Activated CD4-positive, alpha-beta memory T cell treated with anti-CD3 and anti-CD28 coated beads, Interleukin-2, amount 10 ng/mL, durations not matched to agents 7 days and 5 days (primary cell): Measurements from ENCODE around the gene TNS2. TPM values are rescaled to one million over a fixed set of nuclear protein-coding genes. Genes with fewer than 3 reads are reported as not detected.

Experiments
- CTCF ChIA-PET: fragments of 350-600 bp; sonication (Branson Sonifier 250); formaldehyde crosslinking; loops from one replicate; lab custom pipeline; 2021; ENCODE audit warnings: antibody characterized with exemption, inconsistent platforms; lab: Charles Lee
- POLR2A ChIA-PET: fragments of 350-600 bp; sonication (Branson Sonifier 250); formaldehyde crosslinking; loops from one replicate; lab custom pipeline; 2021; ENCODE audit warnings: antibody characterized with exemption; lab: Charles Lee
- DNase-seq: peaks from one replicate; pipeline ENCODE4 v3.0.0-alpha.2; 2020
- H3K27ac Mint-ChIP-seq: one replicate; pipeline ENCODE4 v1.8.0; 2021; ENCODE audit warnings: mild to moderate bottlenecking, mixed read lengths
- H3K27me3 Mint-ChIP-seq: one replicate; pipeline ENCODE4 v1.8.0; 2021; ENCODE audit warnings: mixed read lengths
- H3K36me3 Mint-ChIP-seq: one replicate; pipeline ENCODE4 v1.8.0; 2021; ENCODE audit warnings: low read depth, mixed read lengths
- H3K4me1 Mint-ChIP-seq: one replicate; pipeline ENCODE4 v1.8.0; 2021; ENCODE audit warnings: mixed read lengths
- H3K4me3 Mint-ChIP-seq: one replicate; pipeline ENCODE4 v1.8.0; 2021; ENCODE audit warnings: mild to moderate bottlenecking, mixed read lengths
- H3K9me3 Mint-ChIP-seq: one replicate; pipeline ENCODE4 v1.8.0; 2021; ENCODE audit warnings: mixed read lengths
- total RNA-seq, 2 experiments: library from RNA; stranded (reverse); gene quantifications; one replicate each; pipeline ENCODE4 v1.2.3, GENCODE V29; 2021

TNS2 gene
- total RNA-seq, 2 experiments from 2014 or later = 0.78 to 0.83 TPM

DNA sequence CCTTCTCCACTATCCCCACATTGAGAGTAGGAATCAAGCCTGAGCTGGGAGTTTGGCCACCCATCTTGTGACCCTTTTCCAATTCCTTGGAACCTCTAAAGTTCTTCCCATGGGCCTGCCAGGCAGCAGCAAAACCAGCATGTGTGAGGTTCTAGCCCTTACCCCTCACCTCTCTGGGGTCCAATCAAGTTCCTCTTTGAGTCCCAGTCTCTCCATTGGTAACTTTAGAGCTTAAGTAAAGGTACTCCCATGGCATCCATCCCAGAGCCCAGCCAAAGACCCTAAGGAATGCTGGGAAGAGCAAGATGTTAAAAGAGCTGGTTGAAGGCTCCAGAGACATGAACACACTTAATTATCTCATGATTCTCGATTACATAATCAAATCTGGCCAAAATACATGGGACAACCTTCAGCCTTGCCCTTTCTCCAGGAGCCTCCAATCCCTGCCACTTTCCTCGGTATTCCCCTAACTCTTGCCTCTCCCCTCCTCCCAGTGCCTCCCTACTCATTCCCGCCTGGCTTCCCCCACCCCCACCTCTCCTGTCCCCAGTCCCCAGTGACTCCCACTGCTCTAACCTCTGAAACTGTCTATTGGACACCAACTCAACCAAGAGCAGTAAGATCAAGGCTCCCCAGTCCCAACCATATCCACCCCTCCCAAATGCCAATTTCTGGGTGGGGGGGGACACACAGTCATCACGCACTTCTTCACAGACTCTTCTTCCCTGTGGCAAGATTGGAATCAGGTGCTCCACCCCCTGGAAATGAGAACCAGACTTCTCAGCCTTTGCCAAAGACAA, 4.8 kb upstream of the TNS2 start:
- POLR2A ChIA-PET = interaction anchor here (1.3 to 1.5 kb wide), 2 partner anchors 9 to 38 kb away, joined by 6 to 8 read pairs; no protein-coding TSS in a partner anchor
- H3K27ac Mint-ChIP-seq = no peak overlapping the region

DNA sequence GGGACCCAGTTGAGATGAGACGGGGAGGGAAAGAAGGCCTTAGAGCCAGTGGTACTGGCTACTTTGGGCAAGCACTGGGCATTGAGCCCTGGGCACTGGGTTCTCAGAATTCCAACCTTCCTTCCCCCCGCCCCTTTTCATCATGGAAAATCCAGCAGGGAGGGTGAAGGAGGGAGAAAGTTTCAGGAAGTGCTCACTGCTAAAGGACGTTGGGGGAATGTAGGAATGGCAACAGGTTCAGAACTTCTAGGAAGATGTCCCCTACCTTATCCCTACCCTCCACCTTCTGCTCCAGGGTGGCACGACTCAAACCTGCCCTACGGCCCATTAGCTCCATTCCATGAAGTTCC, 4.2 kb upstream of the TNS2 start:
- Mint-ChIP-seq H3K4me3 (peak overlapping the region; percentile 26), H3K4me1 (peaks cover 17% of the 10 kb centered on the region), H3K27ac (no peak overlapping the region), H3K9me3 (no peaks in the 10 kb centered on the region), H3K36me3 (peaks cover 16% of the 10 kb centered on the region), H3K27me3 (peaks cover 13% of the 10 kb centered on the region)
- POLR2A ChIA-PET = interaction anchor here (1.3 kb wide), 1 partner anchor 38 kb away, joined by 6 read pairs; no protein-coding TSS in a partner anchor
- no peak for DNase-seq
- CTCF ChIA-PET = interaction anchor here (0.9 to 2.3 kb wide), 3 partner anchors 15 to 58 kb away, joined by 3 to 7 read pairs (median 3); partner anchors contain the start of gene SOAT2

More for the DNA sequence above, 4.8 kb upstream of the TNS2 start:
- no peaks in the 10 kb centered on the region for H3K9me3 Mint-ChIP-seq
- H3K4me3 Mint-ChIP-seq = peak overlapping the region; percentile 34
- H3K36me3 Mint-ChIP-seq = peaks cover 21% of the 10 kb centered on the region
- H3K4me1 Mint-ChIP-seq = peaks cover 17% of the 10 kb centered on the region
- no peak for DNase-seq
- peaks cover 13% of the 10 kb centered on the region for H3K27me3 Mint-ChIP-seq
- CTCF ChIA-PET = interaction anchor here (1.2 to 2.3 kb wide), 2 partner anchors 22 to 58 kb away, joined by 3 to 7 read pairs; partner anchors contain the start of gene SOAT2

DNA sequence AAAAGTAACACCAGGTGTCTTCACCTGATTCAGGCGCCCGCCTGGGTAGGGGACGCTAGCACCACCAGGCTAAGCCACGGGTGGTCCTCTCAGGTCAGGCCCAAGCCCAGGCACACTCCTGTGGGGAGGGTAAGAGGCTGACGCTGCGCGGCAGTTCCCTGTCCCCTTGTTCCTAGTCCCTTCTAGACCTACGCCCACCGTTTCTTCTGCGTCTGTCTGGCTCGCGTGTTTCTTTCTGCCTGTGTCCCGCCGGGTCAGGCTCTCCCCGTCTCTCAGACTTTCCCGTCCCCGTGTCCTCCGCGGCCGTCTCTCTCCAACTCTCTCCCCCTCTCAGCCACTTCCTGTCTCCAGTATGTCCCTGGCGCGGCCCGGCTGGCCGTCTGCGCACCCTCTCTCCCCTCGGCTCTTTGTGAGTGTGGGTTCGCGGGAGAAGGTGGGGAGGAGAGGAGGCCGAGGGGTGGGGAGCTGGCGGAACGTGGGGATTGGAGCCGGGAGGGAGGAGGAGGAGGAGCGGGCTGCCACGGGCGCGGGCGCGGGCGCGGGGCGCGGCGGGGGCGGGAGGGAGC, 3.1 kb upstream of the TNS2 start:
- ChIA-PET CTCF (interaction anchor here (0.9 to 2.4 kb wide), 9 partner anchors 8 to 56 kb away, joined by 3 to 12 read pairs (median 4); partner anchors contain the start of gene SOAT2), POLR2A (interaction anchor here (1.1 to 1.3 kb wide), 3 partner anchors 39 to 274 kb away, joined by 3 to 6 read pairs (median 3); partner anchors contain the start of genes AAAS and SOAT2)
- Mint-ChIP-seq H3K36me3 (peaks cover 11% of the 10 kb centered on the region), H3K4me1 (peaks cover 17% of the 10 kb centered on the region), H3K4me3 (peak overlapping the region; percentile 92), H3K9me3 (no peaks in the 10 kb centered on the region), H3K27ac (peak overlapping the region; percentile 47), H3K27me3 (peaks cover 13% of the 10 kb centered on the region)
- peak; percentile 56 for DNase-seq

DNA sequence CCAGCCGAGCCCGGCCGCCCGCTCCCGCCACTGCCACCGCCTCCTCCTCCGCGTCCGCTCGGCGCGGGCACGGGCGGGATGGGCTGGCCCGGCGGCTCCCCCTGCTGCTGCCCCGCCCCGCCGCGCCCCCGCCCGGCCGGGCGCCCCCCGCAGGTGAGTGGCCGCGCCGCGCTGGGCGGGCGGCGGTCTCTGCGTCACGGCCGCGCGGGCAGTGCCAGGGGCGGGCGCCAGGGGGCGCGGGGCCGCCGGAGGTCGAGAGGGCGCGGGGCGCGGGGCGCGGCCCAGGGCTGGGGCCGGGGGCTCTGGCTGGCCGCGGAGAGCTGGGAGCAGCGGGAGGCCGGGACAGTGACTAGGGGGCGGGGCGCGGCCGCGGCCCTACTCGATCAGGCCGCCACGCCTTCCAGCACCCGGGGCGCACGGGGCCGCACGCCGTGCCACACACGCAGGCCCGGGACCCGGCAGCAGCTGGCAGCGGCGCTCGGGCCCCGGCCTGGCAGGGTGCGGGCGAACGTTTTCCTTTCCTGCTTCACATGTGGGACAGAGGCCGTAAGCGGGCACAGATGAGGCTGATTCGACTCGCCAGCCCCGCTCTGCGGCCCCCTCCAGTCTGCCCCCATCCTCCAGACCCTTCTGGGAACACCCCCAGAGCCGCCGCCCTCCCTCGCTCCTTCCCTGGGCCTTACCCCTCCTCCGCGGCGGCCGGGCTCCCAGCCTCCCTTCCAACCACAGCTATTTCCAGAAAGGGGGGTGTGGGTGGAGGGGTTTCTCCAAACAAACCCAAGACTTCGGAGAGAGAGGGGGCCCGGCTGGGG, 2.4 kb upstream of the TNS2 start:
- Mint-ChIP-seq H3K27ac (no peak overlapping the region), H3K9me3 (no peaks in the 10 kb centered on the region), H3K36me3 (peaks cover 4% of the 10 kb centered on the region), H3K4me1 (peaks cover 17% of the 10 kb centered on the region), H3K27me3 (peaks cover 13% of the 10 kb centered on the region), H3K4me3 (peak overlapping the region; percentile 92)
- peak; percentile 70 for DNase-seq
- ChIA-PET CTCF (interaction anchor here (0.6 to 2.4 kb wide), 10 partner anchors 8 to 55 kb away, joined by 3 to 12 read pairs (median 4); partner anchors contain the start of genes EIF4B and IGFBP6), POLR2A (interaction anchor here (0.6 to 1.3 kb wide), 5 partner anchors 9 to 273 kb away, joined by 3 to 5 read pairs (median 3); partner anchors contain the start of genes AAAS, ITGB7 and SOAT2)

DNA sequence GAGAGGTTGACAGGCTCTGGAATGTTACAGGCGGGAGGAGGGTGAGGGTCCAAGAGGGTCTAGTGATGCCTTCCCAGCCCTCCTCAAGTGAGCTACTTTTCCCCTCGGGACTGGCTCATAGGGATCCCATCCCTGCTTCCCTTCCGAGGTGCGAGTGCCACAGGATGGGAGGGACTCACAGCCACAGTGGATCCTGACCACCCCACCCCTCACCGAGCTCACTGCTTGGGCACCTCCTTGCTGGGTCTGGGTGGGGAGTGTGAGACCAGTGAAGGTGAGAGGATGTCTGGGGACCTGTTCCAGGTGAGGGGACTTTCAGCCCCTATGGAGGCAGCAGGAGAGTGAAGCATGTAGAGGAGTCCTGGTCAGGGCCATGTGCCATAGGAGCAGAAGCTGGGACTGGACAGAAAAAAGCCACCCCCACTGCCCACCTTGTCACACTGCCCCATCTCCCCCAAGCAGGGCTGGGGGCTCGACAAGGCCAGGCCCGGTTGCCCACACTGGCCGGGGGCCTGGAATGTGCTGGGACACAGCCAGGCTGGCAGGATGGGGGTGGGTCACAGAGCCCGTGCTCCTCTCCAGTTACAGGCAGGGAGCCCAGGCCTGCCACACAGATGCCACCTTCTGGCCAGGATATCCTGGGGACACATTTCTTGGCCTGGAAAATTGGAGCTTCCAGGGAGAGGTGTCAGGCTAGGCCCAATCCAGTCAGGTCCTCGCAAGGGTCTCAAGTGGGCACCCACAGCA, 1.7 kb upstream of the TNS2 start:
- POLR2A ChIA-PET = interaction anchor here (0.6 to 1.3 kb wide), 6 partner anchors 10 to 273 kb away, joined by 3 to 5 read pairs (median 3); partner anchors contain the start of genes AAAS, ITGB7 and SOAT2

DNA sequence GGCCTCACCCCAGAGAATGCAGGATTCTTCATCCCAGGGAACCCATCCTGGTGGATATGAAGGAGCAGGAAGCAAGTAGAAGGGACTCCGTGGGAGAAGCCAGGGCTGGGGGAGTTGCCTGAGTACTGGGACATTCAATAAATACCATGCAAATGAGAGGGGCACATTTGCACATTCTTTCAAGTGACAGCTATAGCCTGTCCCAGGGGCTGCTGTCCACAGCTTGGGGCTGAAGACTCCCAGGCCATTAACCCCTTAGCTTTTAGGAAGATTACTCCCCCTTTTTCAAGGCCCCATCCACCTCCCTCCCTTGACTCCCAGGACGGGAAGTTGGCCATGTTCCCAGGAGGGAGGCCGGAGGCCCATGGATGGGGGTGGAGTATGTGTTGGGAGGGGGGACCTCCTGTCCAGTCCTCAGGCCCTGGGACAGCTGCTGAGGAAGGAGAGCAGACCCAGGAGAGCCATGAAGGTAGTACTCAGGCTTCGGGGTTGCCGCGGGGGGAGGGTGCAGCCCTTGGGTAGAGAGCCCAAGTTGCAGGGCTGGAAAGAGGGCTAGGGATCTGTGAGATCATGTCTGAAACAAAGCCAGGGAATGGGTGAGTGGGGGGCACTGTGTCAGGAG, 974 bp upstream of the TNS2 start:
- Mint-ChIP-seq H3K27me3 (peaks cover 13% of the 10 kb centered on the region), H3K27ac (no peak overlapping the region), H3K4me3 (no peak overlapping the region), H3K36me3 (peaks cover 2% of the 10 kb centered on the region), H3K9me3 (no peaks in the 10 kb centered on the region), H3K4me1 (peaks cover 22% of the 10 kb centered on the region)
- CTCF ChIA-PET = interaction anchor here (1.4 to 2.4 kb wide), 3 partner anchors 11 to 17 kb away, joined by 3 to 12 read pairs (median 4); no protein-coding TSS in a partner anchor
- no peak for DNase-seq
- POLR2A ChIA-PET = interaction anchor here (1.2 kb wide), 1 partner anchor 11 kb away, joined by 3 read pairs; no protein-coding TSS in a partner anchor

More for the DNA sequence above, 1.7 kb upstream of the TNS2 start:
- H3K4me3 Mint-ChIP-seq = peak overlapping the region; percentile 41
- H3K27me3 Mint-ChIP-seq = peaks cover 13% of the 10 kb centered on the region
- peaks cover 2% of the 10 kb centered on the region for H3K36me3 Mint-ChIP-seq
- CTCF ChIA-PET = interaction anchor here (0.6 to 2.4 kb wide), 11 partner anchors 8 to 54 kb away, joined by 3 to 12 read pairs (median 4); partner anchors contain the start of genes EIF4B and IGFBP6
- H3K9me3 Mint-ChIP-seq = no peaks in the 10 kb centered on the region
- no peak for DNase-seq
- H3K4me1 Mint-ChIP-seq = peaks cover 17% of the 10 kb centered on the region
- H3K27ac Mint-ChIP-seq = no peak overlapping the region

DNA sequence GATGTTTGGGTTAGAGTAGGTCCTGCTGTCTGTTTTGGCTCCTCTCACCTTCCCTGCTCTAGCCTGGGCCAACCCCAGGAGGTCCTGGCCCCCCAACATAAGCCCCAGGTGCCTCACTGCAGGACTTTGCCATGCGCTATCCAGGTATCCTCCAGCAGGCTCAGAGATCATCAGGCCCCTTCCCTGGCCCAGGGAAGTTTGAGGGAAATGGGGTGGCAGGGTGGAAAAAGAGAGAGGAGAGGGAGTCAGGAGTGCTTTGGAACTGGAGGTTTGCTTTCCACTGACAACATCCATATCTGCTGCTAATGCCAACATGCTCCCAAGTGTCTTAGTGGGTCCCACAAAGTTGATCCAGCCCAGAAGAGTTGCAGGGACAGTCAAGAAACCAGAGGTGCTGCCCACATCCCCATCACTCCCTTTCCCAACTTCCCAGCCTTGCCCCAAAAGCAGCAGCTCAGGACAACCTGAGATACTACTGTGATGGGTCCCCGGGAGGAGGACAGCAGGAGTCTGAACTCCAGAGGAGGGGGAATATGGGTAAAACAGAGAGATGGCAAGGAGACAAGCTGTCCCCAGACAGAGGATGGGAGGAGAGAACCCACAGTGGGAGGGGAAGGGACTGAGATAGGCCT, 677 bp downstream of the TNS2 start:
- no peaks in the 10 kb centered on the region for H3K9me3 Mint-ChIP-seq
- H3K36me3 Mint-ChIP-seq = peaks cover 2% of the 10 kb centered on the region
- CTCF ChIA-PET = interaction anchor here (1.2 to 1.6 kb wide), 2 partner anchors 15 to 18 kb away, joined by 4 to 5 read pairs; no protein-coding TSS in a partner anchor
- POLR2A ChIA-PET = interaction anchor here (1.2 kb wide), 1 partner anchor 29 kb away, joined by 6 read pairs; the partner anchor contains the start of gene SPRYD3
- no peak overlapping the region for H3K4me3 Mint-ChIP-seq
- H3K27me3 Mint-ChIP-seq = peaks cover 6% of the 10 kb centered on the region
- DNase-seq = no peak
- H3K4me1 Mint-ChIP-seq = peaks cover 31% of the 10 kb centered on the region
- no peak overlapping the region for H3K27ac Mint-ChIP-seq

DNA sequence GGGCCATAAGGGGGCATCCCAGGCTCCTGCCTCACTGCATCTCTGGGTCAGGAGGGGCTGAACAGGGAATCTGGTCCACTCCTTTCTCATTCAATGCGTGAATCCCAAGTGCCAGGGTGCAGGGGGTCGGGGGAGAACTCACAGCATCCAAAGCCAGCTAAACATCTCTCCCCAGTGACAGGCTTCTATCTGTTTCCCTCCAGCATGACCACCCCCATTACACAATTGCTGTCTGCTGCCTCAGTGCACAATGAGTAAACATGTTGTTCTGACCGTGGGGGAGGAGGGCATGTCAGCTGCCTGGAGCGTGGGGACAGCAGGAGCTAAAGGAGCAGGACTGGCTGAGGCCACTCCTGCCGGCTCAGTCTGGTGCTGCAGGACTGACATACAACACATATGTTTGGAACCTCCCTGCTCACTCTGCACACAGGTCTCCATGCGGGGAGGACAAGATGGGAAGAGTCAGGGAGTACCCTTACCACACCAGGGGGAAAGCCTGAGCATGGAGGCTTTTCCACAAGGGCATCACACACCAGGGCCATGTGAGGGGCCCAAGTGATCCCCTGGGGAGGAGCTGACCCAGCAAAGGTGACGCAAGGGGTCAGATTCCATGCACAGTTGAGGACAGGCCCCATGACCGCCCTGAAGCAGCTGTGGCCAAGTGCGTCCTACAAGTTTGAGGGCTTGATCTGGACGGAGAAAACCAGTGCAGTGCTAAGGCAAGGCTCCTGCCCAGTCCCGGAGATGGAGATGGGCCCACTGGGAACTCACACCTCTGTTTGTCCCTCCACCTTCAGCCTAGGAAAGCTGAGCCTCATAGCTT, 1.4 kb downstream of the TNS2 start:
- peaks cover under 1% of the 10 kb centered on the region for H3K27me3 Mint-ChIP-seq
- no peak overlapping the region for H3K27ac Mint-ChIP-seq
- H3K4me1 Mint-ChIP-seq = peaks cover 28% of the 10 kb centered on the region
- POLR2A ChIA-PET = interaction anchor here (1.2 kb wide), 1 partner anchor 28 kb away, joined by 6 read pairs; the partner anchor contains the start of gene SPRYD3
- CTCF ChIA-PET = interaction anchor here (0.9 to 1.6 kb wide), 3 partner anchors 15 to 270 kb away, joined by 3 to 5 read pairs (median 4); partner anchors contain the start of gene AAAS
- no peak overlapping the region for H3K4me3 Mint-ChIP-seq
- peaks cover 2% of the 10 kb centered on the region for H3K36me3 Mint-ChIP-seq
- no peaks in the 10 kb centered on the region for H3K9me3 Mint-ChIP-seq
- DNase-seq = no peak

DNA sequence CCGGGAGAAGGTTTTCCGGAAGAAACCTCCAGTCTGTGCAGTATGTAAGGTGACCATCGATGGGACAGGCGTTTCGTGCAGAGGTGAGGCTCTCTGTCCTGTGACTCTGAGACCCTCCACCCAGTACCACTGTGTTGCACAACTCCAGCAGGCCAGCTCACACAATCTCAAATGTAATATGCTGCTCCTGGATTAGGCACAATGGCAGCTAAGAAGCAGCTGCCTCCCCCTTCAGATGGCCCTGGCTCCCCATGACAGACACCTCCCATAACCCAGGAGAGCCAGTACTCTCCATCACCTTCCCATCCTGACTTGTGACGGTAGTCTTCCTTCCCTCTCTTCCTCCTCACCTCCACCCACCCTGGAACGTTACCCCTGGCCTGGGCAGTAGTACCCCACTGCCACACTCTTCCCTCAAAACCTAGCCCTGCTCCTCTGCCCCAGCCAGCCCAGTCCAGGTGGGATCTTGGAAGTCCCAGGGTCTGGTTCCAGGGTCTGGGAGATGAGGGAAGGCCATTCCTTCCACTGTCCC, 2.1 kb downstream of the TNS2 start:
- ChIA-PET POLR2A (interaction anchor here (1.2 kb wide), 1 partner anchor 28 kb away, joined by 6 read pairs; the partner anchor contains the start of gene SPRYD3), CTCF (interaction anchor here (0.9 to 1.6 kb wide), 3 partner anchors 14 to 269 kb away, joined by 3 to 5 read pairs (median 4); partner anchors contain the start of gene AAAS)
- H3K9me3 Mint-ChIP-seq = no peaks in the 10 kb centered on the region
- H3K27me3 Mint-ChIP-seq = no peaks in the 10 kb centered on the region
- no peak overlapping the region for H3K4me3 Mint-ChIP-seq
- no peaks in the 10 kb centered on the region for H3K36me3 Mint-ChIP-seq
- peaks cover 23% of the 10 kb centered on the region for H3K4me1 Mint-ChIP-seq
- DNase-seq = no peak
- no peak overlapping the region for H3K27ac Mint-ChIP-seq
